ENCODE results near the gene SLC46A3.
"Not testable (repeated sequence)": the region's sequence is repeated elsewhere in the genome, so short reads cannot be mapped to it uniquely, and the experiment has no call there.

Gene SLC46A3

GRCh38 chr13:28744091-28744536 is 25.3 kb upstream of the SLC46A3 start:
- no peak for TF ChIP-seq CTCF (IDR thresholded peaks at IDR 0.05; ENCODE audit: low read depth, low read length)
- H3K4me3 ChIP-seq (ENCODE audit: low read depth, low read length): no peak overlapping the region

GRCh38 chr13:28743499-28744083 is 24.8 kb upstream of the SLC46A3 start:
- no peak overlapping the region for H3K4me3 ChIP-seq (ENCODE audit: low read depth, low read length)
- TF ChIP-seq CTCF (IDR thresholded peaks at IDR 0.05; ENCODE audit: low read depth, low read length): no peak

- TF ChIP-seq CTCF (IDR thresholded peaks at IDR 0.05; ENCODE audit: low read depth, low read length): no peak
- H3K4me3 ChIP-seq (ENCODE audit: low read depth, low read length): no peak overlapping the region
These were observed 24.2 kb upstream of the SLC46A3 start for GRCh38 chr13:28743020-28743419.

- H3K4me3 ChIP-seq (ENCODE audit: low read depth, low read length): not testable (repeated sequence)
These were observed 23.7 kb upstream of the SLC46A3 start for GRCh38 chr13:28742445-28742844.

- no peak for TF ChIP-seq CTCF (IDR thresholded peaks at IDR 0.05; ENCODE audit: low read depth, low read length)
- no peak overlapping the region for H3K4me3 ChIP-seq (ENCODE audit: low read depth, low read length)
These were observed 22.3 kb upstream of the SLC46A3 start for GRCh38 chr13:28741084-28741491.

GRCh38 chr13:28739376-28739775 is 20.6 kb upstream of the SLC46A3 start:
- no peak for TF ChIP-seq CTCF (IDR thresholded peaks at IDR 0.05; ENCODE audit: low read depth, low read length)
- H3K4me3 ChIP-seq (ENCODE audit: low read depth, low read length): no peak overlapping the region

- no peak overlapping the region for H3K4me3 ChIP-seq (ENCODE audit: low read depth, low read length)
- no peak for TF ChIP-seq CTCF (IDR thresholded peaks at IDR 0.05; ENCODE audit: low read depth, low read length)
These were observed 16.8 kb upstream of the SLC46A3 start for GRCh38 chr13:28735481-28736029.

GRCh38 chr13:28734906-28735305 is 16.1 kb upstream of the SLC46A3 start:
- TF ChIP-seq CTCF (IDR thresholded peaks at IDR 0.05; ENCODE audit: low read depth, low read length): no peak

More at GRCh38 chr13:28734906-28735305, 16.1 kb upstream of the SLC46A3 start:
- H3K4me3 ChIP-seq (ENCODE audit: low read depth, low read length): no peak overlapping the region
